ENCODE results near the gene VEZF1.

VEZF1 gene, protein sequence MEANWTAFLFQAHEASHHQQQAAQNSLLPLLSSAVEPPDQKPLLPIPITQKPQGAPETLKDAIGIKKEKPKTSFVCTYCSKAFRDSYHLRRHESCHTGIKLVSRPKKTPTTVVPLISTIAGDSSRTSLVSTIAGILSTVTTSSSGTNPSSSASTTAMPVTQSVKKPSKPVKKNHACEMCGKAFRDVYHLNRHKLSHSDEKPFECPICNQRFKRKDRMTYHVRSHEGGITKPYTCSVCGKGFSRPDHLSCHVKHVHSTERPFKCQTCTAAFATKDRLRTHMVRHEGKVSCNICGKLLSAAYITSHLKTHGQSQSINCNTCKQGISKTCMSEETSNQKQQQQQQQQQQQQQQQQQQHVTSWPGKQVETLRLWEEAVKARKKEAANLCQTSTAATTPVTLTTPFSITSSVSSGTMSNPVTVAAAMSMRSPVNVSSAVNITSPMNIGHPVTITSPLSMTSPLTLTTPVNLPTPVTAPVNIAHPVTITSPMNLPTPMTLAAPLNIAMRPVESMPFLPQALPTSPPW

GRCh38 chr17:57987581-57988300 lies at the start of gene VEZF1:
Gene VEZF1 (minus strand): TSS chr17:57988254. CDS start chr17:57988111, 143 bp downstream.
- no peak for TF ChIP-seq CTCF (IDR thresholded peaks at IDR 0.05)

GRCh38 chr17:58032691-58033415 lies 44.8 kb upstream of the VEZF1 start:
- no peak for TF ChIP-seq CTCF (IDR thresholded peaks at IDR 0.05)

DNA sequence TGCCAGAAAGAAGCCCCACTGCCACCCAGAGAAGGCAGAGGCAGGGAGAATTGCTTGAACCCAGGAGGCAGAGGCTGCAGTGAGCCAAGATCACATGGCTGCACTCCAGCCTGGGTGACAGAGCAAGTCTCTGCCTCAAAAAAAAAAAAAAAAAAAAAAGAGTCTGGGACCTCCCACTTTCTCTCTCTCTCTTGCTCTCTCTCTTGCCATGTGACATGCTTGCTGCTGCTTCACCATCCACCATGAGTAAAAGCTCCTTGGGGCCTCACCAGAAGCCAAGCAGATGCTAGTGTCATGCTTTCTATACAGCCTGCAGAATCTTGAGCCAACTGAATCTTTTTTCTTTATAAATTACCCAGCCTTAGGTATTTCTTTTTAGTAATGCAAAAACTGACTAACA lies 40.5 kb upstream of the VEZF1 start:
- TF ChIP-seq CTCF (IDR thresholded peaks at IDR 0.05) = no peak

DNA sequence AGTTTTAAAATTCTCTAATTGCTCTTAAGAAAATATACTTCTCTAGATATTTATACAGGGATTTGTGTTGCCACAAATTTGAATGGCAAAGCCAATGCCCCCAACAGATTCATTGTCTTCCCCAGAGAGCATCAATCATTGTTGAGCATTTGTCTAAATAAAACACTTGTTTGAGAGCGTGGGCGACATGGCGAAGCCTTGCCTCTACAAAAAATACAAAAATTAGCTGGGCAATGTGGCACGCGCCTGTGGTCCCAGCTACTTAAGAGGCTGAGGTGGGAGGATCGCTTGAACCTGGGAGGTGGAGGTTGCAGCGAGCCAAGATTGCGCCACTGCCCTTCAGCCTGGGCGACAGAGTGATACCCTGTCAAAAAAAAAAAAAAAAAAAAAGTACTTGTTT lies 32.3 kb upstream of the VEZF1 start:
- TF ChIP-seq CTCF (IDR thresholded peaks at IDR 0.05) = no peak

DNA sequence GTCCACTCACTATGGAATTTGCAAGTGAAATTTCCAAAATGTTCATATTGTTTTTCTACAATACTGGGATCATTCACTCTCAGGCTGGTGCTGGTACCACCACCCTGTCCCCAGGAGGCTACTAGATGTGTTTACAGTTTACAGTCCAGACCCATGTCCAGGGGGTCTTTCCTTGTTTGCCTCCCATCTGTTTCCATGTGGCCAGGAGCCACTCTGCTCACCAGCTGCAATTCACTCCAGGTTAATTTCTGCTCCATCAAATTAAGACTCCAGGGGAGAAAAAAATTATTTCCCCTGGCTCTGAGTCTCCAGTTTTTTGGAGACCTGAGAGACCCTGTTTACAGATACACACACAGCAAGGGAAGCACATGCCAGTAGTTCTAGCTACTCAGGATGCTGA lies 31.5 kb upstream of the VEZF1 start:
- TF ChIP-seq CTCF (IDR thresholded peaks at IDR 0.05) = no peak

DNA sequence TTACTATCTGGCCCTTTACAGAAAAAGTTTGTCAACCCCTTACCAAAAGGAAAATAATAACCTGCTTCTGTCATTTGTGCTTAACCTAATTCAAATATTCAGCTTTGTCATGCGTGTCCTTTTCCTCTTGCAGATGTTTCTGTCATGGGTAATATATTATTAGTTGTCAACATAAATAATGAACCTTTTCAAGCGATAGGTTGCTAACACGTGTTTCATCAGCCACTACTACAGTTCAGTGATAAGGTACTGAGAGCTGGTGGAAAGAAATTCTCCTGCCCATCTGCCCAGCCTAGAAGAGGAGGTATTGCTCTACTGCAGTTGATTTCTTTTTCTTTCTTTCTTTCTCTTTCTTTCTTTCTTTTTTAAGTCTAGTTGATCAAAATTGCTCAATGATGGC lies 31.0 kb upstream of the VEZF1 start:
- TF ChIP-seq CTCF (IDR thresholded peaks at IDR 0.05) = no peak

GRCh38 chr17:58010067-58010799 lies 22.2 kb upstream of the VEZF1 start:
- TF ChIP-seq CTCF (IDR thresholded peaks at IDR 0.05) = no peak
